H9 (cell line): Measurements from ENCODE around the gene GALNT15. TPM values are rescaled to one million over a fixed set of nuclear protein-coding genes. Genes with fewer than 3 reads are reported as not detected.

Source experiments
- DNase-seq: peaks from one replicate; pipeline ENCODE4 v3.0.0-alpha.2; 2017
- H2AFZ ChIP-seq: one replicate; pipeline ENCODE4 v1.6.1; 2013; ENCODE audit warnings: mild to moderate bottlenecking, low read length, control low read depth, moderate library complexity
- H2AK5ac ChIP-seq: 2 replicates; pipeline ENCODE4 v1.6.1; 2013; ENCODE audit warnings: low read length, control low read depth, mixed read lengths; ENCODE audit not compliant: insufficient read length
- H2BK120ac ChIP-seq: one replicate; pipeline ENCODE4 v1.6.1; 2013; ENCODE audit warnings: low read depth, mild to moderate bottlenecking, low read length, control low read depth, inconsistent platforms; ENCODE audit not compliant: poor library complexity, severe bottlenecking
- H2BK12ac ChIP-seq: 2 replicates; pipeline ENCODE4 v1.6.1; 2013; ENCODE audit warnings: low read length, control low read depth, mixed read lengths, low read depth; ENCODE audit not compliant: insufficient read length
- H2BK15ac ChIP-seq: 2 replicates; pipeline ENCODE4 v1.6.1; 2013; ENCODE audit warnings: low read depth, low read length, control low read depth
- H2BK20ac ChIP-seq: one replicate; pipeline ENCODE4 v1.6.1; 2013; ENCODE audit warnings: low read depth, mild to moderate bottlenecking, low read length, control low read depth, inconsistent platforms; ENCODE audit not compliant: poor library complexity, severe bottlenecking
- H2BK5ac ChIP-seq: 2 replicates; pipeline ENCODE4 v1.6.1; 2013; ENCODE audit warnings: low read length, control low read depth, mixed read lengths; ENCODE audit not compliant: insufficient read length
- H3K14ac ChIP-seq: 2 replicates; pipeline ENCODE4 v1.6.1; 2013; ENCODE audit warnings: low read length, control low read depth; ENCODE audit not compliant: insufficient read depth
- H3K18ac ChIP-seq: 2 replicates; pipeline ENCODE4 v1.6.1; 2013; ENCODE audit warnings: low read depth, mild to moderate bottlenecking, mixed read lengths, low read length, control low read depth; ENCODE audit not compliant: insufficient read length
- H3K23ac ChIP-seq: 2 replicates; pipeline ENCODE4 v1.6.1; 2013; ENCODE audit warnings: low read length, control low read depth, mixed read lengths, low read depth; ENCODE audit not compliant: insufficient read length
- H3K23me2 ChIP-seq: 2 replicates; pipeline ENCODE4 v1.6.1; 2013; ENCODE audit warnings: low read depth, mild to moderate bottlenecking, mixed read lengths, low read length, control low read depth; ENCODE audit not compliant: insufficient read length, poor library complexity, severe bottlenecking
- H3K27ac ChIP-seq: 2 replicates; pipeline ENCODE4 v1.5.1; 2013; ENCODE audit warnings: low read length, control low read depth, mixed read lengths, low read depth; ENCODE audit not compliant: insufficient read length
- H3K27me3 ChIP-seq: 2 replicates; pipeline ENCODE4 v1.6.1; 2013; ENCODE audit warnings: low read length, control low read depth, inconsistent platforms; ENCODE audit not compliant: insufficient read depth
- H3K4ac ChIP-seq: 2 replicates; pipeline ENCODE4 v1.6.1; 2013; ENCODE audit warnings: low read depth, mild to moderate bottlenecking, control low read depth, inconsistent platforms, low read length, moderate library complexity
- H3K4me1 ChIP-seq: 2 replicates; pipeline ENCODE4 v1.6.1; 2013; ENCODE audit warnings: low read length, control low read depth, inconsistent platforms; ENCODE audit not compliant: insufficient read depth
- H3K4me2 ChIP-seq: 2 replicates; pipeline ENCODE4 v1.6.1; 2013; ENCODE audit warnings: low read length, control low read depth, mixed read lengths; ENCODE audit not compliant: insufficient read length, insufficient read depth
- H3K56ac ChIP-seq: 2 replicates; pipeline ENCODE4 v1.6.1; 2013; ENCODE audit warnings: low read depth, mild to moderate bottlenecking, mixed read lengths, low read length, control low read depth; ENCODE audit not compliant: insufficient read length
- H3K79me1 ChIP-seq: 2 replicates; pipeline ENCODE4 v1.6.1; 2013; ENCODE audit warnings: low read depth, mild to moderate bottlenecking, moderate library complexity, low read length, control low read depth, inconsistent platforms; ENCODE audit not compliant: insufficient read depth, poor library complexity, severe bottlenecking
- H3K79me2 ChIP-seq: 2 replicates; pipeline ENCODE4 v1.6.1; 2013; ENCODE audit warnings: low read length, control low read depth, inconsistent platforms; ENCODE audit not compliant: insufficient read depth
- H3K9ac ChIP-seq: 2 replicates; pipeline ENCODE4 v1.6.1; 2013; ENCODE audit warnings: low read length, control low read depth, mixed read lengths; ENCODE audit not compliant: insufficient read length; ENCODE audit errors: extremely low read depth
- H3K9me3 ChIP-seq: one replicate; pipeline ENCODE4 v1.6.1; 2013; ENCODE audit warnings: low read depth, low read length, inconsistent platforms; ENCODE audit not compliant: control insufficient read depth
- H3T11ph ChIP-seq: one replicate; pipeline ENCODE4 v1.6.1; 2013; ENCODE audit warnings: mild to moderate bottlenecking, low read length, control low read depth, inconsistent platforms
- H4K20me1 ChIP-seq: one replicate; pipeline ENCODE4 v1.6.1; 2013; ENCODE audit not compliant: control insufficient read depth, insufficient read length, insufficient read depth
- H4K5ac ChIP-seq: 2 replicates; pipeline ENCODE4 v1.6.1; 2013; ENCODE audit warnings: low read depth, mild to moderate bottlenecking, mixed read lengths, low read length, control low read depth; ENCODE audit not compliant: insufficient read length
- H4K8ac ChIP-seq: replicated peaks from 2 replicates; pipeline ENCODE4 v1.6.1; 2013; ENCODE audit warnings: low read length, control low read depth, mixed read lengths, low read depth; ENCODE audit not compliant: insufficient read length
- H4K91ac ChIP-seq: 2 replicates; pipeline ENCODE4 v1.6.1; 2013; ENCODE audit warnings: low read depth, mild to moderate bottlenecking, moderate library complexity, mixed read lengths, low read length, control low read depth; ENCODE audit not compliant: insufficient read length
- H3K27ac Mint-ChIP-seq, 3 experiments: 2 replicates in 2 of 3; 3 replicates in 1 of 3; pipeline ENCODE4 v1.8.0; 2020 to 2021; ENCODE audit warnings: mixed read lengths in 3 of 3, mild to moderate bottlenecking in 1 of 3, moderate library complexity in 1 of 3
- H3K27me3 Mint-ChIP-seq: 2 replicates; pipeline ENCODE4 v1.8.0; 2021; ENCODE audit warnings: low read depth, mild to moderate bottlenecking, moderate library complexity, mixed read lengths
- H3K36me3 Mint-ChIP-seq, 3 experiments: 2 replicates in 2 of 3; 3 replicates in 1 of 3; pipeline ENCODE4 v1.8.0; 2020 to 2021; ENCODE audit warnings: low read depth in 3 of 3, mixed read lengths in 3 of 3; ENCODE audit not compliant: insufficient read depth in 1 of 3
- H3K4me1 Mint-ChIP-seq, 2 experiments: 2 replicates each; pipeline ENCODE4 v1.8.0; 2020; ENCODE audit warnings: mixed read lengths in 2 of 2
- H3K4me3 Mint-ChIP-seq, 2 experiments: 2 replicates in 1 of 2; 3 replicates in 1 of 2; pipeline ENCODE4 v1.8.0; 2020 to 2021; ENCODE audit warnings: mild to moderate bottlenecking in 2 of 2, mixed read lengths in 2 of 2, moderate library complexity in 1 of 2
- H3K9me3 Mint-ChIP-seq, 2 experiments: 2 replicates in 1 of 2; 3 replicates in 1 of 2; pipeline ENCODE4 v1.8.0; 2020; ENCODE audit warnings: mild to moderate bottlenecking in 2 of 2, mixed read lengths in 2 of 2, moderate library complexity in 1 of 2
- CTCF ChIP-seq: fragments of 200-600 bp; sonication (generic); conservative IDR thresholded peaks from 3 replicates; pipeline ENCODE4 v1.8.0; 2021; ENCODE audit warnings: antibody characterized with exemption, mild to moderate bottlenecking
- WGBS: extraction: QIAGEN DNeasy Blood & Tissue Kit; methylation state at CpG from one replicate; pipeline ENCODE4 v1.1.7; 2013; ENCODE audit warnings: missing lambda C conversion rate, low lambda C conversion rate, mixed read lengths; ENCODE audit not compliant: insufficient read length; ENCODE audit errors: extremely low coverage; 5-methylcytosine and 5-hydroxymethylcytosine counted together
- total RNA-seq: library from RNA; stranded (reverse); gene quantifications from 2 replicates; pipeline ENCODE4 v1.2.1, GENCODE V29; 2021

The GALNT15 gene
- total RNA-seq, 1 experiment from 2014 or later, result 0.04 TPM

GRCh38 chr3:16200411-16200810, 25.9 kb downstream of the GALNT15 start:
- no peak overlapping the region for H2AK5ac ChIP-seq
- H3K23ac ChIP-seq, result no peak overlapping the region
- WGBS, result no CpG with 5 or more reads among the region's 8 CpGs
- H3K79me1 ChIP-seq, result no peaks in the 10 kb centered on the region
- H2BK5ac ChIP-seq, result no peak overlapping the region
- no peak overlapping the region for H4K5ac ChIP-seq
- no peak overlapping the region for H3K4me2 ChIP-seq
- no peak overlapping the region for H3K18ac ChIP-seq
- no peak overlapping the region for H2BK15ac ChIP-seq
- H3K4me1 ChIP-seq, result peaks cover 2% of the 10 kb centered on the region; the same call in 1 of the 2 replicates
- H3T11ph ChIP-seq, result no peak overlapping the region
- H3K9me3 ChIP-seq, result no peaks in the 10 kb centered on the region
- H2BK20ac ChIP-seq, result no peak overlapping the region
- Mint-ChIP-seq H3K27ac (no peak overlapping the region), H3K9me3 (no peaks in the 10 kb centered on the region), H3K27me3 (peaks cover 5% of the 10 kb centered on the region), H3K36me3 (no peaks in the 10 kb centered on the region; a peak in 1 of 7 replicates), H3K4me1 (peaks cover 12 to 13% of the 10 kb centered on the region in 2 experiments), H3K4me3 (no peak overlapping the region)
- no peak for TF ChIP-seq CTCF
- H3K9ac ChIP-seq, result no peak overlapping the region
- no peak overlapping the region for H3K56ac ChIP-seq
- no peaks in the 10 kb centered on the region for H3K79me2 ChIP-seq
- H2BK12ac ChIP-seq, result no peak overlapping the region
- no peaks in the 10 kb centered on the region for H4K20me1 ChIP-seq
- H3K14ac ChIP-seq, result no peak overlapping the region
- no peak overlapping the region for H2AFZ ChIP-seq
- no peak overlapping the region for H3K4ac ChIP-seq
- H3K23me2 ChIP-seq, result no peaks in the 10 kb centered on the region
- H4K8ac ChIP-seq, result no peak overlapping the region
- no peaks in the 10 kb centered on the region for H3K27me3 ChIP-seq
- H2BK120ac ChIP-seq, result no peak overlapping the region
- no peak overlapping the region for H3K27ac ChIP-seq
- no peak overlapping the region for H4K91ac ChIP-seq
- no peak for DNase-seq
